PC-3 (cell line): ENCODE results near the gene FAM168A.

Experiments used
- CTCF ChIP-seq: fragments of 300-600 bp; sonication (generic); conservative IDR thresholded peaks from 2 replicates; pipeline ENCODE4 v1.5.1; 2017; ENCODE audit warnings: antibody characterized with exemption, low read depth, mild to moderate bottlenecking, low read length
- EZH2 ChIP-seq: fragments of 300-600 bp; sonication (generic); IDR thresholded peaks from one replicate; pipeline ENCODE4 v1.6.1; 2017; ENCODE audit warnings: antibody characterized with exemption, mild to moderate bottlenecking, low read length; ENCODE audit not compliant: unreplicated experiment

GRCh38 chr11:73356979-73357860, 240.7 kb downstream of the FAM168A start:
- TF ChIP-seq CTCF: no peak
- no peak for TF ChIP-seq EZH2
